Lower leg skin (tissue), 3 donors: ENCODE data around the gene PLCH1.

ENCODE experiments used
- POLR2A ChIP-seq, 2 donors: fragments of 450-650 bp; IDR thresholded peaks; one replicate each; pipeline ENCODE4 v1.6.1; 2016 to 2017; ENCODE audit warnings: antibody characterized with exemption in 2 of 2, mild to moderate bottlenecking in 1 of 2, moderate library complexity in 1 of 2
- TF ChIP-seq, protein P1 (sequence below), 3 donors: fragments of 450-650 bp; IDR thresholded peaks; one replicate each; pipeline ENCODE4 v1.5.1; 2016; ENCODE audit warnings: antibody characterized with exemption in 3 of 3, mild to moderate bottlenecking in 3 of 3, moderate library complexity in 2 of 3

DNA sequence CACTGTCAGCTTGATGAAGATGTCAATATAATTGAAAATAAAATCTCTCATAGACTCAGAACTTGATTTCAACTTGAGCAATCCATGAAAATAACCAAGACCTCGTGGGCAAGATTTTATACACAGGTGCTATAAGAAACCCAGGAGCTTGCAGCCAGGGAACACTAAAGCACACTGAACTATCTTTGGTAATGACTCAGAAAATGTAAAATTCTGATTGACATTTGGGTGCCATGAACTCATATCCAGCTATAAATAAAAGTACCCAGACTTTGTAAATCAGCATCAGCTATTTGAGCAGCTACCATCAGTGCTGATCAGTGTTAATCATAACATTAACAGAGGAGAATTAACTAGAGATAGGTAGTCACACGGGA lies 61.5 kb downstream of the PLCH1 start:
- TF ChIP-seq, protein P1, sequence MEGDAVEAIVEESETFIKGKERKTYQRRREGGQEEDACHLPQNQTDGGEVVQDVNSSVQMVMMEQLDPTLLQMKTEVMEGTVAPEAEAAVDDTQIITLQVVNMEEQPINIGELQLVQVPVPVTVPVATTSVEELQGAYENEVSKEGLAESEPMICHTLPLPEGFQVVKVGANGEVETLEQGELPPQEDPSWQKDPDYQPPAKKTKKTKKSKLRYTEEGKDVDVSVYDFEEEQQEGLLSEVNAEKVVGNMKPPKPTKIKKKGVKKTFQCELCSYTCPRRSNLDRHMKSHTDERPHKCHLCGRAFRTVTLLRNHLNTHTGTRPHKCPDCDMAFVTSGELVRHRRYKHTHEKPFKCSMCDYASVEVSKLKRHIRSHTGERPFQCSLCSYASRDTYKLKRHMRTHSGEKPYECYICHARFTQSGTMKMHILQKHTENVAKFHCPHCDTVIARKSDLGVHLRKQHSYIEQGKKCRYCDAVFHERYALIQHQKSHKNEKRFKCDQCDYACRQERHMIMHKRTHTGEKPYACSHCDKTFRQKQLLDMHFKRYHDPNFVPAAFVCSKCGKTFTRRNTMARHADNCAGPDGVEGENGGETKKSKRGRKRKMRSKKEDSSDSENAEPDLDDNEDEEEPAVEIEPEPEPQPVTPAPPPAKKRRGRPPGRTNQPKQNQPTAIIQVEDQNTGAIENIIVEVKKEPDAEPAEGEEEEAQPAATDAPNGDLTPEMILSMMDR (IDR thresholded peaks at IDR 0.05) = no peak
- TF ChIP-seq POLR2A (IDR thresholded peaks at IDR 0.05) = no peak
